ENCODE results near the gene PIGP. TPM values are rescaled to one million over a fixed set of nuclear protein-coding genes. Genes with fewer than 3 reads are reported as not detected.

PIGP gene
- total and polyA plus RNA-seq, 2 of the 13 experiments (the other 11 are each of a cell fraction or from before 2014, with no cell fraction given), result 14.8 to 33.4 TPM

- TF ChIP-seq ZBTB42 (CRISPR knock-in tag; IDR thresholded peaks at IDR 0.05) (no peak), MAFK (conservative IDR thresholded peaks at IDR 0.05 in 1 of 2, IDR thresholded peaks at IDR 0.05 in 1 of 2; ENCODE audit: low read length in 2 of 2) (peak; percentile 17 to 53; a peak in 2 of 4 replicates), MAFF (IDR thresholded peaks at IDR 0.05; ENCODE audit: low read depth, low read length) (0 out of 2 replicates have a peak, but pooled peaks have one; percentile 8), ZNF569 (CRISPR knock-in tag; IDR thresholded peaks at IDR 0.05; ENCODE audit: borderline replicate concordance) (no peak)
These were observed 21.1 kb upstream of the PIGP start (continued) for GRCh38 chr21:37093977-37094376.

GRCh38 chr21:37088186-37088735 is 15.4 kb upstream of the PIGP start:
- in situ Hi-C loops (cut with HindIII; ENCODE audit: extremely low pct_ligation_motif_present, low pct_unique_long_range_greater_than_20kb) (no loop called here), intact Hi-C loops (cut with micrococcal nuclease; ENCODE audit: unreplicated experiment) (no loop called here)
- 88% methylated on average over 5 of the region's 5 CpGs for WGBS (ENCODE audit: low lambda C conversion rate)
- no peak overlapping the region for H3K27ac ChIP-seq (ENCODE audit: extremely low read length, insufficient read depth, low read length)
- no peaks in the 10 kb centered on the region for H3K9me3 ChIP-seq (ENCODE audit: low read length)
- ChIA-PET CTCF (ENCODE audit: low intra/inter-chr PET ratio, low total read pairs) (no interaction called here), POLR2A (no interaction called here)
- H3K27me3 ChIP-seq (ENCODE audit: control insufficient read depth in 1 of 2, insufficient read depth in 2 of 2, low read length in 2 of 2), result no peaks in the 10 kb centered on the region; a peak in 1 of 5 replicates
- no peak for FAIRE-seq
- peaks cover 23% of the 10 kb centered on the region for H3K4me1 ChIP-seq (ENCODE audit: insufficient read depth, low read length)
- H2AFZ ChIP-seq (ENCODE audit: low read length), result no peak overlapping the region
- H3K36me3 ChIP-seq (replicated peaks in 1 of 2; ENCODE audit: control insufficient read depth in 1 of 2, insufficient read depth in 2 of 2, low read length in 2 of 2), result peaks cover 5 to 32% of the 10 kb centered on the region in 2 experiments
- TF ChIP-seq CENPBD1 (CRISPR knock-in tag; IDR thresholded peaks at IDR 0.05; ENCODE audit: borderline replicate concordance, low read depth) (no peak), DRAP1 (CRISPR knock-in tag; IDR thresholded peaks at IDR 0.05) (no peak)
- no peak for DNase-seq (ENCODE audit: low spot score)
- no TSS peak for BruUV-seq (replicated peaks)
- H3K79me2 ChIP-seq (ENCODE audit: insufficient read depth, low read length), result peaks cover 82% of the 10 kb centered on the region
- H4K20me1 ChIP-seq (ENCODE audit: insufficient read depth, low read length), result peaks cover 41% of the 10 kb centered on the region
- H3K4me2 ChIP-seq (ENCODE audit: low read depth, low read length), result no peak overlapping the region
- ATAC-seq, result no peak
- no peak overlapping the region for H3K9ac ChIP-seq (ENCODE audit: insufficient read depth, low read depth, low read length)
- H3K4me3 ChIP-seq (replicated peaks in 1 of 3; ENCODE audit: insufficient read depth in 1 of 3, low read depth in 2 of 3, low read length in 3 of 3), result no peak overlapping the region
